ENCODE data around the gene NOS1.

Gene NOS1

DNA sequence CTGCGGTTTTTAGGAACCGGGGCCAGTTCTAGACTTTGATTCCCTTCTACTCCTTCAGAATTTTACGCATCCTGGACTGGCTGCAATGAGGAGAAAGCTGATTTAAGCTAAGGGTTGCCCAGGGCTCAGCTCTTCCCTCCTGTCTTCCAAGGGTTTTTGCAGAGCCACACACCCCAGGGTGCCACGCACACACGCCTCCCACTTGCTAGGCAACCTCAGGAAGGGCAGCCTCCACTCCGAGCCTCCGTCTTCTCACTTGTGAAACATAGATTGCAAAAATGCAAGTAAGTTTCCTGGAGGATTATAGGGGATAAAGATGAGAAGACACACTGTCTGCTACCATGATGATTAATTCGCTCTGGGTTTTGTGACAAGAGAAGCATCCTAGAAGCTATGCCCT lies 31.7 kb downstream of the NOS1 start:
- DNase-seq = no peak

DNA sequence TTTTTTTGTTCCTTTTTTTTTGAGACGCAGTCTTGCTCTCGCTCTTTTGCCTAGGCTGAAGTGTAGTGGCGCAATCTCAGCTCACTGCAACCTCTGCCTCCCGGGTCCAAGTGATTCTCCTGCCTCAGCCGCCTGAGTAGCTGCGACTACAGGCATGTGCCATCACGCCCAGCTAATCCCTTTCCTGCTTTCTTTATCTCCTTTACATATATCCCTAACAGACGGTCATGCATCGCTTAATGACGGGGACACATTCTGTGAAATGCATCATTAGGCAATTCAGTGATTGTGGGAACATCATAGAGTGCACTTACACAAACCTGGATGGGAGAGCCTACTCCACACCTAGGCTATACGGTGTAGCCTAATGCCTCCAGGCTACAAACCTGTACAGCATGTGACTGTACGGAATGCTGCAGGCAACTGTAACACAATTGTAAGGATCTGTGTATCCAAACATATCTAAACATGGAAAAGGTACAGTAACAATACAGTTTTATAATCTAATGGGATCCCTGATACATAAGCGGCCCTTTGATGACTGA lies 32.8 kb downstream of the NOS1 start:
- no peak for DNase-seq

DNA sequence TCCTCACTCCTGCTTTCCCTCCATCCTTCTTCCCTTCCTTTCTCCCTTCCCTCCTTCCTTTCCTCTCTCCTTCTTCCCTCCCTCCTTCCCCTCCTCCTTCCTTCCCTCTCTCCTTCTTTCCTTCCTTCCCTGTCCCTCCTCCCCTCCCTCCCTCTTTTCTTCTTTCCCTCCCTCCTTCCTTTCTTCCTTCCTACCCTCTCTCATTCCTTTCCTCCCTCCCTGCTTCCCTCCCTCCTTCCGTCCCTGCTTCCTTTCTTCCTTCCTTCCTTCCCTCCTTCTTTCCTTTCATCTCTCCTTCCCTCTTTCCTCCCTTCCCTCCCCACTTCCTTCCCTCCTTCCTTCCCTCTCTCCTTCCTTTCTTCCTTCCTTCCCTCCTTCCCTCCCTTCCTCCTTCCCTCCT lies 39.0 kb downstream of the NOS1 start:
- no peak for DNase-seq

DNA sequence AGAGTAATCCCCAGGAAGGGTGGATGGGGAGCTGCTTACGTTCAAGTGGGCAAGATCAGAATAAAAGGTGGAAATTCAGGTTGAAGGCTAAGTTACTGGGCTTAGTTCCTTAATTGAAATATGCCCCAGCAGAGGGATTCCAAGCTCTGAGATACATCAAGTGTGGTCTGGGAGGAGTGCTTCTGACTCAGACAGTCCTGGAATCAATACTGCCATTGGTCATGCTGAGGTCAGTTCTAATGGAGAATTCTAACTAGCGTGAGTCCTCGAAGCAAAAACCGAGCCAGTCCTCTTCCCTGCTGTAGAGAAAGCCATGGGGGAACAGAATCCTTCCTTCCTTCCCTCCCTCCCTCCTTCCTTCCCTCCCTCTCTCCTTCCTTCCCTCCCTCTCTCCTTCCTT lies 39.9 kb downstream of the NOS1 start:
- no peak for DNase-seq

DNA sequence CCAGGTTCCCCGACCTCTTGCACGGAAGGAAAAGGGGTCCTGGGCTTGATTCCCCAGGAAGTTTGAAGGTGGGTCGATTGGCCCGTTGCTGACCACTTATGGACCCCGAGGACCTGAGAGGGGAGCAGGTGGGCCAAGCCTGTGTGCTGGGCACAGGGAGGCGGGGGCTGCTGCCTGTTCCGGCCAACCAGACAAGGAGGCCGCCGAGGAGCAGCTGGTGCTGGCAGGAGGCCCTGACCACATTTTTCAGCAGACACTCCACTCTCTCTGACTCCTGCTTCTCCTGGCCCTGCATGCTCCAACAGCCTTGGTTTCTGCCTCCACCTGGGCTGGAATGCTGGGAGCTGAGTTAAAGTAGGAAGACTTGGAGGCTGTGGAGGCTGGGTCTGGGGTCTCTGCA lies 42.8 kb downstream of the NOS1 start:
- no peak for DNase-seq

DNA sequence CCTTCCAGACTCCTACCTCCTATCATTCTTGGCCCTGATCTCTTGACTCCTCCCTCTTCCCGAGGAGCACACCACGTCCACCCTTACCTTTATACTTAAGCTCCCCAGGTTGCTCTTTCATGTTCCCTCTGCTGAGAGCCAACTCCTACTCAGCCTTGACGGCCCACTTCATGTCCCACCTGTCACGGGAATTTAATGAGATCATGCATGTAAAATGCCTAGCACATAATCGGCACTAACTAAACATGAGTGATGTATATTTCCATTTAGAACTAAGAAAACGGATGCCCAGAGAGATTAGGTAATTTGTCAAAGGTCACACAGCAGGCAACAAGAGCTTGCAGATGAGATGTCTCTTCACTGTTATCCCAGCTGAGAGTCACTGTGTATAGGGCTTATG lies 45.1 kb downstream of the NOS1 start:
- no peak for DNase-seq

DNA sequence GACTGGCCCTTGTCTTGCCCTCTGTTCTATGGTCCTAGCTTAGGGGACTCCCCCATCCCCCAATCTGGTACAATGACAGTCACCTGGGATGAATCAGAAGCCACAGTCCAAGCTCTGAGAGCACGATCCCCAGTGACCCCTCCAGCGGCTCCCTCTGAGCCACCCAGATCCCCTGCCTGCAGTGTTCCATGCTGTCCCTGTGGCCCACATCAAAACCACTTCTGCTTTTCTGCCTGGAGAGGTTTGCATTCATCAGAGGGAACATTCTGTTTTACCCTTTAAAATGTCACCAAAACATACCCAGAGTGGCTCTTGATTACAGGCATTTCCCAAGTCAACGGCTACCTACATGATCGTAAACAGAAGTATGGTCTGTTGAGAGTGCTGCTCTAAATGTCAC lies 47.5 kb downstream of the NOS1 start:
- DNase-seq = no peak

DNA sequence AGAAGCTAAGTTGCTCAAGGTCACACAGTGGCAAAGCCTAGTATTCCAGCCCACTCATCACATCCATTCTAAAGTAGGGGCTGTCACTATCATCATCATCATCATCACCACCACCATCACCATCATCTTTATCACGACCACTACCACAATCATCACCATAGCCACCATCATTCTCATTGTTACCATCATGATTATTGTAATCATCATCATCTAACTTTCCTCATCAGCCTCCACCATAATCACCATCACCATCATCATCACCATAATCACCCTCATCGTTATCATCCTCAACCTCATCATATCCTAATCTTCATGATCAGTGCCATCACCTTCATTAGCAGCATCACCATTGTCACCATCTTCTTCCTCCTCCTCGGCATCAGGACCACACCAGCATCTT lies 48.7 kb downstream of the NOS1 start:
- no peak for DNase-seq

DNA sequence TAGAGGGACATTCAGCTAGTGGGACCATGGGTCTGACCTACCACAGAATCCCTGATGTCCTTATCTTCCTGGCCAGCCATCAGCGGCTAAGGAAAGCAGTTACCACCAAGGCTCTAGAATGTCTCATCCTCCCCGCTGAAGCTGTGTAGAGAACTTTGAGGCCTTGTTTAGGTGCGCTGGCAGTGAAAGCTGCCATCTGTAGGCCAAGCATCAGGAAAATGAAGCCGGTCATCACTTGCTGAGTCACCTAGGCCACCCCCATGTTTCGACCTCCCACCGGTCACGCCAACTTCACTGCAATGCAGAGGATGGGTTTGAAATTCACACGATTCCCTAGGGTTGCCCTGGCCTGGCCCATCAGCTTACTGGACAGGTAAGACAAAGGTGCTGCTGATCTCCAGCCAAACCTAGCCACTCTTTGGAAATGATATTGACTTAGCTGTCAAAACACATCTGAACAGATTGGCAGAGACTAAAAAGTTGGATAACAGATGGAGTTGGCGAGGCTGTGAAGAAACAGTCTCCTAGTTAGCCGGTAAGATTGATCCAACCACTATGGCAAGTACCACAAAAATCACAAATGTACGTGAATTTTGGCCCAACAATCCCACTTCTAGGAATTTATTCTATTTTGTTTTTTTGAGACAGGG lies 52.0 kb downstream of the NOS1 start:
- DNase-seq = no peak

DNA sequence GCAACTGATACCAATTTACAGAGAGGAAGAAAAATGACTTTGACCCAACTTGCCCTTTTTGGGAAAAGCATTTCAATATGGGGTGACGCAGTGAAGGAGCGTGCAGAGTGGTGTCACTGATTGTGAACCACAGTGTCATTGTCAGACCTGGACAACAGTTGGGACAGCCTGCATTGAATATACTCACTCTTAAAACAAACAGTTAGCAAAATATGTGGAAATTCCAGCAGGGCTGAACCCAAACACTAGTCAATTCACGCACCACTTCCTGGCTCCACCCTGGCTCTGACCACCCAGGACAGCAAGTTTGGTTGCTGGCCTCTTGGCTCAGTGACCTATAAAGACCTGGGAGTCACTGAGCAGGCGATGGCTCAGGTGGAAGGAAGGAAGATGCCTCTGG lies 61.3 kb downstream of the NOS1 start:
- DNase-seq = no peak

DNA sequence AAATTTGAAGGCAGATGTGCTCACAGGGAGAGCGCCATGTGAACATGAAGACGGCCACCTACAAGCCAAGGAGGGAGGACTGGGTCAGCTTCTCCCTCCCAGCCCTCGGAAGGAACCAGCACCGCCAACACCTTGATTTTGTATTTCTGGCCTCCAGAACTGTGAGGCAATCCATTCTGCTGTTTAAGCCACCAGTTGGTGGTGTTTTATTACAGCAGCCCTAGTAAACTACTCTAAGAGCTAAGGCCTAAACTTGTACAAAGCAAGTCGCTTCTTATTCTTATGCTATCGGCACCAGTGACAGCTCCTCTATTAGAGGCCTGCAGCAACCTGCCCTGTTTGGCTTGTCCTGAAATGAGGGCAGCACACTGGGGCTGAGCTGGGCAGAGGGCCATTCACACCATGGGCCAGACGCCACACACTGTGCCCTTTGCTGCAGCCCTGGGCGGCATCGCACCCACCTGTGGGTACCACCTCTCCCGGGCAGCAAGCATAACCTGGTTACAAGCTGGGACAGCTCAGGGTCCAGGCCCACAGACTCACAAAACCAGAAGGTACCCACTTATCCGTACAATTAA lies 62.7 kb downstream of the NOS1 start:
- DNase-seq = no peak

DNA sequence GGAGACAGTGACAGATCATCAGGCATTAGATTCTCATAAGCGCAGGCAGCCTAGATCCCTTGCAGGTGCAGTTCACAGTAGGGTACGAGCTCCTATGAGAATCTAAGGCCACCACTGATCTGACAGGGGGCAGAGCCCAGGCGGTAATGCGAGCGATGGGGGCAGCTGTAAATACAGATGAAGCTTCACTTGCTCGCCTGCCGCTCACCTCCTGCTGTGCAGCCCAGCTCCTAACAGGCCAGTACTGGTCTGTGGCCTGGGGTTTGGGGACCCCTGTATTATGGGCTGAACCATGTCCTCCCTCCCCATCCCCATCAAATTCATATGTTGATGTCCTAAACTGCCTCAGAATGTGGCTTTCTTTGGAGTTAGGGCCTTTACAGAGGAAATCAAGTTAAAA lies 63.2 kb downstream of the NOS1 start:
- no peak for DNase-seq

DNA sequence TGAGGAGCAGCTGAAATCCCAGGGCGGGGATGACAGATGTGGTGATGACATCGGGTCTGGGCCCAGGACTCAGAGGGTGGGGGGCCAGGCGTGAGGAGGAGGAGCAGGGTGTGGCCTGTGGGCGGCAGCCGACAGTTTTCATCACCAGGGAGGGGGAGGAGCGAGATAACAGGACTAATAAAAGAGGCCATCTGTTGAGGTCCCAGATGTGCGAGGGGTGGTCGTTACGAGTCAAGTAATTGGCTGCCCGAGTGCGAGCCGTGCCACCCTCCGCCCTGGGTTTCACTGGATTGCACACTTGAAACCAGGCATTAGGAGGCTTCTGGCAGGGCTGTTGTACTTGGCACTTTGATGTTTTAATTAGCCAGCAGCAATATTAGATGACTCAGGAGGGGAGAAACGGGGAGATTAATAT lies 67.2 kb downstream of the NOS1 start:
- DNase-seq = no peak

DNA sequence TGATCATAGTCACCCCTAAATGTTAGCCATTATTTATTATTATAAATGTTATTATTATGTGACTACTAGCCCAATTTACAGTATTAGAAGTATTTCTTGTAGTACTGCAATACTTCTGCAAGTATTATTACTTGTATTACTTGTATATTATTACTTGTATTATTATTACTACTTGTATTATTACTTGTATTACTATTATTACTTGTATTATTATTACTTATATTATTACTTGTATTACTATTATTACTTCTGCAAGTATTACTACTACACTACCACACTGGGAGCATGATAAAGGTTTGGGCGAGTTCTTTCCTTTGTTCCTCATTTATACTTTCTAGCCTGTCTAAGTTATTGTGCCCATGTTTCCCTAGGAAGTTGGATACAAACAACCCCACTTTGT lies 67.9 kb downstream of the NOS1 start:
- no peak for DNase-seq

DNA sequence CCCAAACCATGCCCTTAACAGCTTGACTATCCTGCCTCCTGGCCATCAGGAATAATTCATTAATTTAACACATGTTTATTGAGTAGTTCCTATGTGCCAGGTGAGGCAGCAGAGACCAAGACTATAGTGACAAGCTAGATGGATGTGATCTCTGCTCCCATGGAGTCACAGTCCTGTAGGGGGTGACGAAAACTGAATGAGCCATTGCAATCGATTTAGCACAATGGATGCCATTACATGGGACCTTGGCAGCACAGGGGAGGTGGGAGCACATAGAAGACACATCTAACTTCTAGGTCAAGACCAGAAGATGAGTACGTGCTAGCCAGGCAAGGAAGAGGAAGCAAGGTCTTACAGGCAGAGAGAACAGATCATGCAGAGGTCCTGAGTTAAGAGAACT lies 68.7 kb downstream of the NOS1 start:
- DNase-seq = no peak

DNA sequence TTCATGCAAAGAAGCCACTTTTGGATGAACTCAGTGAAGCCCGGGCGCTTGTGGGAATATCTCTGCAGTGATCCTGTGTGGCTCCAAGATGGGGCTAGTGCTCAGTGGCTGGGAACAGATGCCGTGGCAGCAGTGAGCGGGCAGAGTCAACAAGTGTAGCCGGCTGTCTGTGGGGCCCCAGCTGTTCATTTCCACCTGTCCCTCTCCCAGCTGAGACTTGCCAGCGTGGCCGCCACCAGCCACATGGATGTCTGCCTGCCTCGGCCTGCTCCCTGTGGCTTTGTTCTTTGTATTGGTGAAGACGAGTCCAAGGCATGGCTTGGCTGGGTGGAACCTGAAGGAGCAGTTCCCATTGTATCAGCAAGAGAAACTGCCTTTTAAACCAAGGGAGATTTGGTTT lies 77.3 kb downstream of the NOS1 start:
- no peak for DNase-seq

DNA sequence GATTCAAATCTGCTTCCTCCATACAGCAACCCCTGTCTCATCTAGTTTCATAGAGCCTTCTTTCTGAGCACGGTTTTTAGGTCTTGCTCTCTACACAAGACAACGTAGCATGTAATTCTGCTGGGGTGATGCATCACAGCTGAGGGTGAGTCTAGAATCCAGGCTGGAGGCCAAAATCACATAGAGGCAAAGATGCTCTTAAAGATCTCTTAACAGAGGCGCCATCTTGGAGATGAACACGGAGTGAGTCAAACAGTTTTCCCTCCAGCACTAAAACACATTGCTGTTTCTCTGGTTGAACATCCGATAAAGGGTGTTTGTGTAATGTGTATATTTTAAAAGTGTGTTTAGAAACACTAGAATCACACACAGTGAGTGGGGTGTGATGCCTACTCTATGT lies 78.9 kb downstream of the NOS1 start:
- DNase-seq = no peak

DNA sequence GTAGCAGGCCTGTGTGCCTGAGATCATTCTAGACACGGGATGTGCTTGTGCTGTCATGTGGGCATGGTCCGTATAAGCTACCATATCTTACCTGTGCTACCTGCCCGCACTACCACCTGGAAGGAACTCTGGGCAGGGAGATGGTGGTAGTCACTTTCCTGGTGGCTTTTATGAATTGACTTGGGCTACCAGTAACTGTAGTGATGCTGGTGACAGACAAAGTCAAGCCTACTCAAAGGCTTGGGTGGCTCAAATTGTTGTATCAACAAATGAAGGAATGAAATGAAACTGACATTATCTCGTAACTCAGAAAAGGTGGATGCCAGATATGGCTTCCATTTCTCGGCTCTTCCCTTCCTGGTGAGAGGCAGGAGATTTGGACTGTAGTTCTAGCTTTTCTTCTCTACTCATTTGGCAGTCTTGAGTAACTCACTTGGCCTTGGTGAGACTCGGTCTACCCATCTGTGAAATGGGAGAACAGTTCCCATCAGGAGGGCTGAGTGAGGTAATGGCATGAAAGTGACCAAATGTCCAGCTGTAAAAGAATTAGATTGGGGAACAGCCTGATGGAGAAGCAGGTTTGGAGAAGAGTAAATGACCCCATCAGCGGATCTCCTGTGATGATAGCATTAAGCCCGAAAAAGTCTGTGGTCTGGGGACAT lies 81.3 kb downstream of the NOS1 start:
- DNase-seq = no peak

DNA sequence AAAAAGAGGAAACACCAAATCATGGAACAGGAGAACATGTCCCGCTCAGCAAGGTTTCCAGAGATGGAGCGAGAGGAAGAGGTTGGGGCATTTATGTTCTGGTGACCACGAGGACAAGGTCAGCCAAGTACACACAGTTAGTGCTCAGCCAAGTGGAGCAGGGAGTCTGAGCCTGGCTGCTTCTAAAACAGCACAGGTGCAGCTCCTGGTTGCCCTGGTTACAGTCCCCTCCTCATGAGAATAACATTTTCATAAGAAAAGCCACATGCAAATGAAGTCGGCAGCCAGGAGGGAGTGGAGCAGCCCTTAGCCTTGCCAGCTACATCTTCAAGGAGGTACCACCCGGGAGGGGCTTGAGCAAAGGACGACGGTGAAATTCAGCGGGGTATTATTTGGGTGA lies 81.8 kb downstream of the NOS1 start:
- DNase-seq = no peak

DNA sequence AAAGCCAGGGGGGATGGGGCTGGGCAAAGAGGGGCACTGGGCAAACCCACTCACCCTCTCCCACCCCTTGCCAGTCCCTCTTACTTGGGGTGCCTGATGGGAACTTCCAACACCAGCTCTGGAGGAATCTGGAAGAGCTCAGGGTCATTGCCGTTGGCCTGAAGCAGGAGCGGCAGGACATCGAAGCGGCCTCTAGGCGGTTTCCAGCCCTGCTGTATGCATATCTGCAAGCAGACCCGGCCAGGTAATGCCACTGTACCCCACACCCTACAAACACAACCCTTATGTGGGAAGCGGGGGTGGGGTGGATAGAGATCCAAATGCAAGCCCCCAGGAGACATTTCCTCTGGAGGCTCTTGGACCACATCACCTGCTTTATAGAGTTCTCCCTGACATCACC lies 83.6 kb downstream of the NOS1 start:
- no peak for DNase-seq

DNA sequence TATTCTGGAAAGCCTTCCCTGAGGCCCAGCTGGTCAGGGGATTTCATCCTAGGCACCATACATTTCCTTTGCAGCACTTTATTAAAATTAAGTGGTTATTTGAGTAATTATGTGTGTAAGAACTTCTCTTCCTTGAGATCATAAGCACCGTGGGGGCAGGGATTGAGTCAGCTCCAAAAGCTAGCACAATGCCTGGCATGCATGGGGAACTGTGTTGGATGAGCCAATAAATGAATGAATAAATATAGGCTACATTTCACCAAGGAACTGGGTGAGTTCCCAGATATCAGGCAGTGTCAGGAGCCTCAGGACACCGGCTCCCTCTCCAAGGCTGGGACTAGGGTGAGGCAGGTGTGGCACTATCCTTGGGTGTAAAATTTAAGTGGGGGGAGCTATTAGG lies 88.3 kb downstream of the NOS1 start:
- no peak for DNase-seq

DNA sequence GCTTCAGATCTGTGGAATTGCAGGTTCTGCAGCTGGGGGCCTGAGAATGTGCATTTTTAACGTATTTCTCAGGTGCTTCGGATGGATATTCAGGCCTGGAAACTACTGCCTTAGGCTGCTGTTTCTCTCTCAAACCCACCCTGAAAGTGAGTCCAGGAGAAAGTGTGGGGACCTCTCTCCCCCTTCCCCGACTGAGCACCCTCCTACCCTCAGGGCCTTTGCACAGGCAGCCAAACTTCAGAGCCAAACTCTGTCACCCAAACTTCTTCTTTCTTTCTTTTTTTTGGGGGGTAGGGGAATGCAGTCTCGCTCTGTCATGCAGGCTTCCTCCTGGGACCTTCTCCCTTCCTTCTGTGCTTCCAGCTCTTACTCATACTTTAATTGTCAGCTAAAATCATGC lies 88.7 kb downstream of the NOS1 start:
- no peak for DNase-seq

DNA sequence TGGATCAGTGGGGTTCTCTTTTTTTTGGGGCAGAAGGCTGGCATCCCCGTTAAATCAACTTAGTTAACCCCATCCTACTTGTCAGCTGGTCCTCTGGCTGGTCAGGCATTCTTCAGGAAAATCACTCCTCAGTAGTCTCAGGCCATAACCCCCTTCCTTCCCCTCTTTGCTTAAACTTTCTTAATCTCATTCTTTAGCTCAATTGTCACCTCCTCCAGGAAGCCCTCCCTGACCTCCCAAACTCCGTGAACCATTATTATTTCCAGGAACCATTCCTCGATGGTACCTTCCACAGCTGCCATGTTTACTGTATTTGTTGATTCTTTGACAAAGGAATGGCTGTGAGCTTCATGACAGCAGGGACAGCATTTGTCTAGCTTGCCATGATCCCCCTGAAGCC lies 98.7 kb downstream of the NOS1 start:
- DNase-seq = no peak

DNA sequence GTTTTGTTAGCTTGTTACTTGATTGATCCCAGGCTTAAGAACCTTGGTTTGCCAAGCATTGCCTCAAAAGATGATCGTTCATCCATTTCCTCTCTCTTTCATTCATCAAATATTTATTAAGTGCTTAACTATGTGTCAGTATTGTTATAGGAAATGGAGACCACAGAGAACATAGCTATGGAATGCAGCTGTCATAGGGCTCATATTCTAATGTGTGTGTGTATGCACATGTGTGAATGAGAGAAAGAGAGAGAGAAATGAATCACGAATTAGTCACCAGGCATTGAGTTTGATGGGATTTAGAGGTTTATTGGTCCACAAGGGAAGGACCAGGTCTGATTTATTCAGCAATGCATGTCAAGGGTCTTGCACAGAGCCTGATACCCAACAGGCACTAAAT lies 100.2 kb downstream of the NOS1 start:
- DNase-seq = no peak

DNA sequence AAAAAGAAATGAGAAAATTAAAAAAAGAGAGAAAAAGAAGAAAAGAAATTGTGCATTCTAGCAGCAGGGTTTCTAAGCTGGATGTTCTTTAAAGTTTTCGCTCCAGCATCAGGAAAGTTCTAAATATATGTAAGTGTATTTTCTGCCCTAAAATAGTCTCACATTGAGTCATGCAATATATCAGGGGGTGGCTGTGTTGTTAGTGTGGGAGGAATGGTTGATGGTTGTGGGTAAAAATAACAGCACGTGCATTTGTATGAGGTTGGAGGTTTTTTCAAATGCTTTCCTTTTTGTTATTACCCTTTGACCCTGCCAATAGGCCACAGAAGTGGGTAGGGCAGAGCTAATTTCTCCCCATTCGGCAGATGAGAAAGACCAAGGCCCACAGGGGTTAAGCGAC lies 106.0 kb downstream of the NOS1 start:
- no peak for DNase-seq
